ENCODE results near the gene OR2W1.

GRCh38 chr6:29082457-29082856 lies 37.5 kb upstream of the OR2W1 start:
- TF ChIP-seq, protein P1, sequence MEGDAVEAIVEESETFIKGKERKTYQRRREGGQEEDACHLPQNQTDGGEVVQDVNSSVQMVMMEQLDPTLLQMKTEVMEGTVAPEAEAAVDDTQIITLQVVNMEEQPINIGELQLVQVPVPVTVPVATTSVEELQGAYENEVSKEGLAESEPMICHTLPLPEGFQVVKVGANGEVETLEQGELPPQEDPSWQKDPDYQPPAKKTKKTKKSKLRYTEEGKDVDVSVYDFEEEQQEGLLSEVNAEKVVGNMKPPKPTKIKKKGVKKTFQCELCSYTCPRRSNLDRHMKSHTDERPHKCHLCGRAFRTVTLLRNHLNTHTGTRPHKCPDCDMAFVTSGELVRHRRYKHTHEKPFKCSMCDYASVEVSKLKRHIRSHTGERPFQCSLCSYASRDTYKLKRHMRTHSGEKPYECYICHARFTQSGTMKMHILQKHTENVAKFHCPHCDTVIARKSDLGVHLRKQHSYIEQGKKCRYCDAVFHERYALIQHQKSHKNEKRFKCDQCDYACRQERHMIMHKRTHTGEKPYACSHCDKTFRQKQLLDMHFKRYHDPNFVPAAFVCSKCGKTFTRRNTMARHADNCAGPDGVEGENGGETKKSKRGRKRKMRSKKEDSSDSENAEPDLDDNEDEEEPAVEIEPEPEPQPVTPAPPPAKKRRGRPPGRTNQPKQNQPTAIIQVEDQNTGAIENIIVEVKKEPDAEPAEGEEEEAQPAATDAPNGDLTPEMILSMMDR (IDR thresholded peaks at IDR 0.05): no peak
- TF ChIP-seq POLR2AphosphoS5 (IDR thresholded peaks at IDR 0.05; ENCODE audit: low read depth, low read length): no peak
- TF ChIP-seq SIN3A (IDR thresholded peaks at IDR 0.05; ENCODE audit: borderline replicate concordance, insufficient read depth, low read depth, low read length): no peak
